ENCODE data around the gene GNA12. TPM values are rescaled to one million over a fixed set of nuclear protein-coding genes. Genes with fewer than 3 reads are reported as not detected.

The GNA12 gene
- total RNA-seq, 1 experiment from 2014 or later = 63.8 TPM

DNA sequence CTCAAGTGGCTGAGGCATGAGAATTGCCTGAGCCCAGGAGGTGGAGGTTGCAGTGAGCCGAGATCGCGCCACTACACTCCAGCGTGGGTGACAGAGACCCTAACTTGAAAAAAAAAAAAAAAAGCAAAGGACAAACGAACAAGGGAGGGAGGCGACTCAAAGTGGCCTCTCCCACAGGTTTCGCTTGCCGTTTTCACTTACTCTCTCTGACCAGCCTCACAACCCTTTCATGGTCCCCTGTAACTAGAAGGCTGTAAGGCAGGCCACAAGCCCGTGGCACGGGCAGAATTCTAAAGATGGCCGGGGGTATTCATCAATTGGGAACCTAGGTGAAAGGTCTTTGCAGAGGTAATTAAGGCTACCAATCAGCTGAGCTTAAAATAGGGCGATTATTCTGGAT is 25.5 kb downstream of the GNA12 start:
- intact Hi-C loops (cut with micrococcal nuclease; ENCODE audit: unreplicated experiment) = no loop called here
- Mint-ChIP-seq H3K4me1 (ENCODE audit: low read depth, unreplicated experiment) (peaks cover 20% of the 10 kb centered on the region), H3K36me3 (ENCODE audit: insufficient read depth, unreplicated experiment) (peaks cover 26% of the 10 kb centered on the region), H3K27me3 (ENCODE audit: insufficient read depth, unreplicated experiment) (no peaks in the 10 kb centered on the region), H3K4me3 (ENCODE audit: unreplicated experiment) (no peak overlapping the region), H3K27ac (ENCODE audit: unreplicated experiment) (no peak overlapping the region), H3K9me3 (ENCODE audit: unreplicated experiment) (no peaks in the 10 kb centered on the region)
- Histone ChIP-seq H3K4me1 (peaks cover 27% of the 10 kb centered on the region), H3K27me3 (replicated peaks; ENCODE audit: control insufficient read depth, insufficient read depth, low read length) (no peaks in the 10 kb centered on the region), H3K4me3 (ENCODE audit: low read depth, low read length) (no peak overlapping the region), H3K36me3 (ENCODE audit: control insufficient read depth, insufficient read depth, low read length) (no peaks in the 10 kb centered on the region), H3K9me3 (no peaks in the 10 kb centered on the region)
- no TSS peak for BruUV-seq (replicated peaks)
- DNase-seq = no peak
- ChIA-PET POLR2A (no interaction called here), CTCF (no interaction called here)
- TF ChIP-seq CTCF (IDR thresholded peaks at IDR 0.05; ENCODE audit: insufficient read depth in 1 of 2, low read depth in 1 of 2, low read length in 1 of 2, severe bottlenecking in 1 of 2, unreplicated experiment in 1 of 2) = no peak

GRCh38 chr7:2818121-2818520 is 26.0 kb downstream of the GNA12 start:
- Histone ChIP-seq H3K4me3 (ENCODE audit: low read depth, low read length) (no peak overlapping the region), H3K27me3 (replicated peaks; ENCODE audit: control insufficient read depth, insufficient read depth, low read length) (no peaks in the 10 kb centered on the region), H3K9me3 (no peaks in the 10 kb centered on the region), H3K4me1 (peaks cover 26% of the 10 kb centered on the region), H3K36me3 (ENCODE audit: control insufficient read depth, insufficient read depth, low read length) (no peaks in the 10 kb centered on the region; the same call in 1 of the 2 replicates)
- no peak for TF ChIP-seq CTCF (IDR thresholded peaks at IDR 0.05; ENCODE audit: insufficient read depth in 1 of 2, low read depth in 1 of 2, low read length in 1 of 2, severe bottlenecking in 1 of 2, unreplicated experiment in 1 of 2)
- ChIA-PET POLR2A (no interaction called here), CTCF (no interaction called here)
- Mint-ChIP-seq H3K9me3 (ENCODE audit: unreplicated experiment) (no peaks in the 10 kb centered on the region), H3K4me1 (ENCODE audit: low read depth, unreplicated experiment) (peaks cover 26% of the 10 kb centered on the region), H3K36me3 (ENCODE audit: insufficient read depth, unreplicated experiment) (peaks cover 28% of the 10 kb centered on the region), H3K27me3 (ENCODE audit: insufficient read depth, unreplicated experiment) (no peaks in the 10 kb centered on the region), H3K27ac (ENCODE audit: unreplicated experiment) (no peak overlapping the region), H3K4me3 (ENCODE audit: unreplicated experiment) (no peak overlapping the region)
- intact Hi-C loops (cut with micrococcal nuclease; ENCODE audit: unreplicated experiment) = no loop called here
- DNase-seq = no peak
- BruUV-seq (replicated peaks) = no TSS peak

DNA sequence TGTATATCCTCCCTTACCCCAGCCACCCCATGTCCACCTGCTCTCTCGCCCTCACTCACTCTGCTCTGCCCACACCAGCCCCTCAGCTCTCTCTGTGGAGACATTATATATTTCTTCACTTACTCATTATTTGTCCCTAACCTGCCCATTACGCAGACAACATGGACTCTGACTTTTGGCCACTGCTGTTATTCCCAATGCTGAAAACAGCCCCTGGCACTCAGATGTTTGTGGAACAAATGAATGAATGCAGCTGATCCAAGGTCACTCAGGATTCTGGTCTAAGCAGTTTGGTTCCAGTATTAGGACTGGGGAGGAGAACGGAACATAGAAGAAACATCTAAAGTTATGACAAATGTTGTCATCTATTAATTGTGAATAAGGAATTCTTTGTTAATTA is 26.7 kb downstream of the GNA12 start:
- peaks cover 27% of the 10 kb centered on the region for H3K4me1 Mint-ChIP-seq (ENCODE audit: low read depth, unreplicated experiment)
- no TSS peak for BruUV-seq (replicated peaks)
- POLR2A ChIA-PET = no interaction called here

More for the DNA sequence above, 26.7 kb downstream of the GNA12 start:
- no peaks in the 10 kb centered on the region for H3K9me3 ChIP-seq
- Mint-ChIP-seq H3K9me3 (ENCODE audit: unreplicated experiment) (no peaks in the 10 kb centered on the region), H3K36me3 (ENCODE audit: insufficient read depth, unreplicated experiment) (peaks cover 28% of the 10 kb centered on the region), H3K27ac (ENCODE audit: unreplicated experiment) (no peak overlapping the region), H3K4me3 (ENCODE audit: unreplicated experiment) (no peak overlapping the region), H3K27me3 (ENCODE audit: insufficient read depth, unreplicated experiment) (no peaks in the 10 kb centered on the region)
- intact Hi-C loops (cut with micrococcal nuclease; ENCODE audit: unreplicated experiment) = no loop called here
- H3K27me3 ChIP-seq (replicated peaks; ENCODE audit: control insufficient read depth, insufficient read depth, low read length) = no peaks in the 10 kb centered on the region
- no peak for TF ChIP-seq CTCF (IDR thresholded peaks at IDR 0.05; ENCODE audit: insufficient read depth in 1 of 2, low read depth in 1 of 2, low read length in 1 of 2, severe bottlenecking in 1 of 2, unreplicated experiment in 1 of 2)
- H3K4me1 ChIP-seq = peaks cover 21% of the 10 kb centered on the region
- H3K36me3 ChIP-seq (ENCODE audit: control insufficient read depth, insufficient read depth, low read length) = no peaks in the 10 kb centered on the region; the same call in 1 of the 2 replicates
- CTCF ChIA-PET = no interaction called here
- DNase-seq = no peak
- no peak overlapping the region for H3K4me3 ChIP-seq (ENCODE audit: low read depth, low read length)
